Naive thymus-derived CD4-positive, alpha-beta T cell (primary cell): Measurements from ENCODE around the gene RC3H1. TPM values are rescaled to one million over a fixed set of nuclear protein-coding genes. Genes with fewer than 3 reads are reported as not detected.
"Not testable (repeated sequence)": the region's sequence is repeated elsewhere in the genome, so short reads cannot be mapped to it uniquely, and the experiment has no call there.

Source experiments
- ATAC-seq: fragments of 150-1000 bp; cut with Tn5 transposase; 2 replicates; pipeline ENCODE4 v1.10.0; 2021; ENCODE audit warnings: mild to moderate bottlenecking, moderate library complexity
- CTCF ChIA-PET: fragments of 350-600 bp; sonication (Branson Sonifier 250); formaldehyde crosslinking; loops from one replicate; lab custom pipeline; 2021; ENCODE audit warnings: antibody characterized with exemption; lab: Charles Lee
- POLR2A ChIA-PET: fragments of 350-600 bp; sonication (Branson Sonifier 250); formaldehyde crosslinking; loops from one replicate; lab custom pipeline; 2021; ENCODE audit warnings: antibody characterized with exemption, inconsistent platforms; lab: Charles Lee
- DNase-seq, 9 donors: peaks; one replicate each; pipeline versions ENCODE4 v3.0.0 to v3.0.0-alpha.2; 2020 to 2022; ENCODE audit warnings: mixed read lengths in 1 of 9
- H3K27ac ChIP-seq: one replicate; pipeline ENCODE4 v1.7.0; 2013; ENCODE audit warnings: mild to moderate bottlenecking, low read depth, low read length, moderate library complexity
- H3K27me3 ChIP-seq, 2 donors: one replicate each; pipeline ENCODE4 v1.7.0; 2013; ENCODE audit warnings: low read length in 2 of 2, mild to moderate bottlenecking in 2 of 2, moderate library complexity in 2 of 2; ENCODE audit not compliant: control insufficient read depth in 2 of 2, insufficient read depth in 2 of 2
- H3K36me3 ChIP-seq, 3 experiments: 1 replicate in 2 of 3; 2 replicates in 1 of 3; pipeline ENCODE4 v1.7.0; 2013; ENCODE audit warnings: low read length in 3 of 3, mild to moderate bottlenecking in 3 of 3, moderate library complexity in 1 of 3; ENCODE audit not compliant: insufficient read depth in 3 of 3, control insufficient read depth in 2 of 3
- H3K4me1 ChIP-seq, 2 donors: one replicate each; pipeline ENCODE4 v1.7.0; 2013; ENCODE audit warnings: low read length in 2 of 2, mild to moderate bottlenecking in 2 of 2, moderate library complexity in 1 of 2; ENCODE audit not compliant: control insufficient read depth in 2 of 2, insufficient read depth in 2 of 2
- H3K4me3 ChIP-seq: 2 replicates; pipeline ENCODE4 v1.7.0; 2013; ENCODE audit warnings: mild to moderate bottlenecking, low read length
- H3K9me3 ChIP-seq, 3 experiments: 1 replicate in 2 of 3; 2 replicates in 1 of 3; pipeline ENCODE4 v1.7.0; 2013; ENCODE audit warnings: low read length in 3 of 3; ENCODE audit not compliant: control insufficient read depth in 2 of 3
- H3K27ac Mint-ChIP-seq, 9 donors: one replicate each; pipeline ENCODE4 v1.8.0; 2020 to 2022; ENCODE audit warnings: mixed read lengths in 9 of 9, mild to moderate bottlenecking in 8 of 9, moderate library complexity in 5 of 9, inconsistent platforms in 2 of 9
- H3K27me3 Mint-ChIP-seq, 5 donors: one replicate each; pipeline ENCODE4 v1.8.0; 2021 to 2022; ENCODE audit warnings: mixed read lengths in 5 of 5, mild to moderate bottlenecking in 1 of 5
- H3K36me3 Mint-ChIP-seq, 5 donors: one replicate each; pipeline ENCODE4 v1.8.0; 2020 to 2022; ENCODE audit warnings: mixed read lengths in 5 of 5, mild to moderate bottlenecking in 3 of 5, inconsistent platforms in 1 of 5
- H3K4me1 Mint-ChIP-seq, 7 donors: one replicate each; pipeline ENCODE4 v1.8.0; 2020 to 2022; ENCODE audit warnings: mixed read lengths in 7 of 7, mild to moderate bottlenecking in 3 of 7, inconsistent platforms in 1 of 7
- H3K4me3 Mint-ChIP-seq, 10 donors: one replicate each; pipeline ENCODE4 v1.8.0; 2020 to 2022; ENCODE audit warnings: mild to moderate bottlenecking in 10 of 10, mixed read lengths in 10 of 10, moderate library complexity in 6 of 10, inconsistent platforms in 2 of 10
- H3K9me3 Mint-ChIP-seq, 11 donors: one replicate each; pipeline ENCODE4 v1.8.0; 2020 to 2022; ENCODE audit warnings: mixed read lengths in 11 of 11, mild to moderate bottlenecking in 4 of 11, inconsistent platforms in 1 of 11, moderate library complexity in 1 of 11
- intact Hi-C, 2 donors: fragments of 100-400 bp; cut with micrococcal nuclease; formaldehyde crosslinking; loops; one replicate each; pipeline ENCODE4 v1.15.1; 2023
- polyA plus RNA-seq, 2 donors: library from polyadenylated mRNA; unstranded; fragments of 300-500 nt; fragmentation: Illumina TruSeq; gene quantifications; one replicate each; pipeline ENCODE4 v1.2.3, GENCODE V29; 2021
- total RNA-seq, 6 experiments: library from RNA in 5 of 6; stranded (reverse) in 5 of 6; gene quantifications; 1 replicate in 5 of 6; 2 replicates in 1 of 6; pipeline ENCODE4 v1.2.3 and lab custom pipeline; 2021 to 2026

The RC3H1 gene
- total RNA-seq (10 to 100 TPM; 36.5 to 49.5 (median 47.7) TPM), polyA plus RNA-seq (1 to 10 TPM; 6.7 to 7.2 TPM), total RNA-seq (lab: John Stamatoyannopoulos, UW) (114 reads per million, percentile 86 among the genes with 10 or more reads in this experiment)

GRCh38 chr1:174022080-174022975, at the start of gene RC3H1:
TSS of gene RC3H1 (minus strand) at chr1:174022357. CDS start at chr1:173992985, 29,372 bp downstream.
- DNase-seq (peak; percentile 75 to 89 (median 83)), ATAC-seq (peak; percentile 97)
- ChIA-PET POLR2A (interaction anchor here (0.6 to 3.4 kb wide), 20 partner anchors 11 to 977 kb away, joined by 3 to 21 read pairs (median 5); partner anchors contain the start of genes CACYBP, DARS2, GAS5 and RABGAP1L), CTCF (interaction anchor here (1.3 kb wide), 1 partner anchor 196 kb away, joined by 4 read pairs; no protein-coding TSS in a partner anchor)
- H3K27ac ChIP-seq, result peak within 1 kb of the TSS; percentile 94
- H3K4me3 ChIP-seq, result peak within 1 kb of the TSS; percentile 86
- Mint-ChIP-seq H3K36me3 (peaks cover 0 to 9% (median 0%) of the 10 kb centered on the region in 5 donors), H3K27me3 (peaks cover 0 to 5% (median 0%) of the 10 kb centered on the region in 5 donors), H3K4me3 (peak within 1 kb of the TSS; percentile 85 to 100 (median 98)), H3K27ac (peak within 1 kb of the TSS; percentile 90 to 99 (median 98)), H3K4me1 (peaks cover 19 to 52% (median 49%) of the 10 kb centered on the region in 7 donors), H3K9me3 (no peaks in the 10 kb centered on the region)
- H3K9me3 ChIP-seq, result no peaks in the 10 kb centered on the region
- H3K4me1 ChIP-seq, result peaks cover 24 to 32% of the 10 kb centered on the region in 2 donors
- intact Hi-C loops, result loop anchor here (1.0 to 5.0 kb wide), 14 partner anchors 35 to 1490 kb away; partner anchors contain the start of genes CACYBP (in 2 of the 2), CENPL (in 2 of the 2), DARS2 (in 2 of the 2) and KLHL20 (in 2 of the 2)
- H3K36me3 ChIP-seq, result peaks cover 0 to 8% (median 0%) of the 10 kb centered on the region in 3 experiments
- no peaks in the 10 kb centered on the region for H3K27me3 ChIP-seq

- CTCF ChIA-PET, result no interaction called here
- no peaks in the 10 kb centered on the region for H3K9me3 ChIP-seq
- DNase-seq (no peak), ATAC-seq (no peak)
- Mint-ChIP-seq H3K27me3 (peaks cover 0 to 11% (median 0%) of the 10 kb centered on the region in 5 donors), H3K27ac (no peak overlapping the region), H3K4me3 (no peak overlapping the region), H3K9me3 (no peaks in the 10 kb centered on the region), H3K36me3 (no peaks in the 10 kb centered on the region), H3K4me1 (peaks cover 5 to 13% (median 12%) of the 10 kb centered on the region in 7 donors)
- intact Hi-C loops, result no loop called here
- H3K27me3 ChIP-seq, result no peaks in the 10 kb centered on the region
- H3K4me1 ChIP-seq, result peaks cover 0 to 11% of the 10 kb centered on the region in 2 donors
- H3K27ac ChIP-seq, result no peak overlapping the region
- H3K4me3 ChIP-seq, result no peak overlapping the region
- POLR2A ChIA-PET, result no interaction called here
- H3K36me3 ChIP-seq, result no peaks in the 10 kb centered on the region
These were observed 48.5 kb upstream of the RC3H1 start for GRCh38 chr1:174070614-174071013.

GRCh38 chr1:174068000-174068399, 45.8 kb upstream of the RC3H1 start:
- Mint-ChIP-seq H3K36me3 (no peaks in the 10 kb centered on the region), H3K27ac (peak overlapping the region in 6 of 9 donors; percentile 1 to 52 (median 22)), H3K4me1 (peaks cover 5 to 13% (median 12%) of the 10 kb centered on the region in 7 donors), H3K4me3 (peak overlapping the region in 3 of 10 donors; percentile 0 to 51 (median 9)), H3K9me3 (peaks cover 0 to 2% (median 0%) of the 10 kb centered on the region in 11 donors), H3K27me3 (peaks cover 0 to 11% (median 0%) of the 10 kb centered on the region in 5 donors)
- intact Hi-C loops, result loop anchor here in 1 of 2 donors (1.0 kb wide), 1 partner anchor 46 kb away; the partner anchor contains the start of gene RC3H1
- CTCF ChIA-PET, result interaction anchor here (0.6 kb wide), 1 partner anchor 61 kb away, joined by 4 read pairs; no protein-coding TSS in a partner anchor
- POLR2A ChIA-PET, result interaction anchor here (2.1 kb wide), 1 partner anchor 45 kb away, joined by 13 read pairs; the partner anchor contains the start of gene RC3H1
- DNase-seq, result peak in 6 of 9 donors; percentile 20 to 67 (median 58)
- Histone ChIP-seq H3K9me3 (no peaks in the 10 kb centered on the region), H3K27ac (no peak overlapping the region), H3K36me3 (no peaks in the 10 kb centered on the region), H3K4me1 (peaks cover 0 to 11% of the 10 kb centered on the region in 2 donors), H3K27me3 (no peaks in the 10 kb centered on the region), H3K4me3 (no peak overlapping the region)
- ATAC-seq, result peak; percentile 40

GRCh38 chr1:174060090-174060489, 37.9 kb upstream of the RC3H1 start:
- no peak for DNase-seq
- CTCF ChIA-PET, result interaction anchor here (0.7 to 0.8 kb wide), 2 partner anchors 23 to 1315 kb away, joined by 3 read pairs; no protein-coding TSS in a partner anchor
- POLR2A ChIA-PET, result no interaction called here
- Histone ChIP-seq H3K27ac (no peak overlapping the region), H3K9me3 (no peaks in the 10 kb centered on the region), H3K4me1 (no peaks in the 10 kb centered on the region), H3K27me3 (no peaks in the 10 kb centered on the region), H3K4me3 (no peak overlapping the region), H3K36me3 (no peaks in the 10 kb centered on the region)
- peaks cover 0 to 8% (median 5%) of the 10 kb centered on the region in 7 donors for H3K4me1 Mint-ChIP-seq
- peaks cover 0 to 2% (median 0%) of the 10 kb centered on the region in 11 donors for H3K9me3 Mint-ChIP-seq
- intact Hi-C loops, result no loop called here
- no peak overlapping the region for H3K27ac Mint-ChIP-seq
- H3K36me3 Mint-ChIP-seq, result no peaks in the 10 kb centered on the region
- no peak for ATAC-seq
- peaks cover 0 to 5% (median 0%) of the 10 kb centered on the region in 5 donors for H3K27me3 Mint-ChIP-seq
- H3K4me3 Mint-ChIP-seq, result no peak overlapping the region

GRCh38 chr1:174058624-174059023, 36.5 kb upstream of the RC3H1 start:
- Mint-ChIP-seq H3K27ac (no peak overlapping the region), H3K4me1 (peaks cover 0 to 8% (median 5%) of the 10 kb centered on the region in 7 donors), H3K36me3 (no peaks in the 10 kb centered on the region), H3K27me3 (peaks cover 0 to 5% (median 0%) of the 10 kb centered on the region in 5 donors), H3K4me3 (no peak overlapping the region), H3K9me3 (peaks cover 0 to 2% (median 0%) of the 10 kb centered on the region in 11 donors)
- Histone ChIP-seq H3K27me3 (no peaks in the 10 kb centered on the region), H3K9me3 (no peaks in the 10 kb centered on the region), H3K4me3 (no peak overlapping the region), H3K4me1 (no peaks in the 10 kb centered on the region), H3K36me3 (no peaks in the 10 kb centered on the region), H3K27ac (no peak overlapping the region)
- ChIA-PET CTCF (no interaction called here), POLR2A (no interaction called here)
- DNase-seq (no peak), ATAC-seq (no peak)
- intact Hi-C loops, result no loop called here

- H3K4me3 Mint-ChIP-seq, H3K27ac Mint-ChIP-seq, H3K9me3 Mint-ChIP-seq, ATAC-seq, H3K36me3 ChIP-seq, intact Hi-C loops, CTCF ChIA-PET, H3K27me3 ChIP-seq, H3K4me1 ChIP-seq, DNase-seq, H3K4me1 Mint-ChIP-seq, H3K36me3 Mint-ChIP-seq, H3K27ac ChIP-seq, H3K27me3 Mint-ChIP-seq, H3K9me3 ChIP-seq, H3K4me3 ChIP-seq, POLR2A ChIA-PET: not testable (repeated sequence)
These were observed 34.5 kb upstream of the RC3H1 start for GRCh38 chr1:174056609-174057008.
